ENCODE data around the gene LAMC2. TPM values are rescaled to one million over a fixed set of nuclear protein-coding genes. Genes with fewer than 3 reads are reported as not detected.

The LAMC2 gene
- total and polyA plus RNA-seq, 2 of the 8 experiments (the other 6 are each of a cell fraction or from before 2014, with no cell fraction given) = 4.6 to 12.9 TPM

- no peak for TF ChIP-seq KDM1A (IDR thresholded peaks at IDR 0.05; ENCODE audit: borderline replicate concordance, low read length)
- TF ChIP-seq GABPA (IDR thresholded peaks at IDR 0.05; ENCODE audit: borderline replicate concordance, insufficient read depth, low read length) = no peak
- no peak for TF ChIP-seq MAFK (IDR thresholded peaks at IDR 0.05; ENCODE audit: low read depth, low read length)
- no peak for TF ChIP-seq RXRA (IDR thresholded peaks at IDR 0.05; ENCODE audit: insufficient read depth, low read depth, low read length)
These were observed 53.2 kb downstream of the LAMC2 start (continued) for GRCh38 chr1:183239220-183239742.
